Right lobe of liver (tissue), 6 donors: ENCODE measurements around the gene NPR3. TPM values are rescaled to one million over a fixed set of nuclear protein-coding genes. Genes with fewer than 3 reads are reported as not detected.

Experiments
- ATAC-seq, 4 donors: fragments of 200-7000 bp; cut with Tn5 transposase; one replicate each; pipeline ENCODE4 v1.9.1; 2020; ENCODE audit warnings: mild to moderate bottlenecking in 4 of 4, moderate library complexity in 4 of 4
- DNase-seq, 3 donors: peaks; one replicate each; pipeline ENCODE4 v3.0.0-alpha.2; 2020
- H3K27ac ChIP-seq, 3 donors: fragments of 200-600 bp; one replicate each; pipeline ENCODE4 v1.8.0; 2022
- H3K27me3 ChIP-seq, 2 donors: fragments of 200-600 bp; one replicate each; pipeline ENCODE4 v1.8.0; 2022
- H3K36me3 ChIP-seq, 4 donors: fragments of 200-600 bp; sonication (generic) in 1 of 4; one replicate each; pipeline versions ENCODE4 v1.5.1 to v1.8.0; 2017 to 2022; ENCODE audit warnings: control low read depth in 1 of 4
- H3K4me1 ChIP-seq, 4 donors: fragments of 200-600 bp; sonication (generic) in 1 of 4; one replicate each; pipeline versions ENCODE4 v1.5.1 to v1.8.0; 2017 to 2022; ENCODE audit warnings: control low read depth in 1 of 4
- H3K4me3 ChIP-seq, 3 donors: fragments of 200-600 bp; one replicate each; pipeline ENCODE4 v1.8.0; 2022
- H3K9me3 ChIP-seq, 4 donors: fragments of 200-600 bp; sonication (generic) in 1 of 4; one replicate each; pipeline versions ENCODE4 v1.5.1 to v1.8.0; 2017 to 2022; ENCODE audit warnings: control low read depth in 1 of 4
- CTCF ChIP-seq, 4 donors: fragments of 200-600 bp in 3 of 4; fragments of 450-650 bp in 1 of 4; IDR thresholded peaks; one replicate each; pipeline versions ENCODE4 v1.5.1 to v1.8.0; 2016 to 2022; ENCODE audit warnings: antibody characterized with exemption in 4 of 4, mild to moderate bottlenecking in 2 of 4
- POLR2A ChIP-seq: fragments of 450-650 bp; IDR thresholded peaks from one replicate; pipeline ENCODE4 v1.6.1; 2017; ENCODE audit warnings: antibody characterized with exemption, mild to moderate bottlenecking
- WGBS: methylation state at CpG from one replicate; pipeline ENCODE4 v1.1.6; 2018; ENCODE audit warnings: low coverage, low lambda C conversion rate; ENCODE audit not compliant: insufficient coverage; ENCODE audit errors: missing lambda C conversion rate; 5-methylcytosine and 5-hydroxymethylcytosine counted together
- intact Hi-C, 2 donors: fragments of 100-400 bp; cut with DNase I; formaldehyde crosslinking; loops; one replicate each; pipeline versions ENCODE4 v1.11.2 to v1.14.1; 2022
- long read RNA-seq: library from polyadenylated mRNA; unstranded; transcript quantifications from one replicate; pipeline ENCODE4 v2.0.0, GENCODE V29; 2019
- total RNA-seq, 6 experiments: library from RNA; depleted of rRNA in 2 of 6; stranded (reverse); fragments of >200 nt in 2 of 6; fragmentation: NEBNext Ultra II Directional in 3 of 6; extraction: Animal tissue kit (Norgen Biotek cat#: 25700) in 3 of 6; gene quantifications; one replicate each; pipeline versions ENCODE4 v1.1.0 to v1.2.4, GENCODE V29; 2016 to 2023
- donor health status: DM: no; HTN: yes; CAD: no.
- donor health status: DM: no; HTN: no; CAD: no.
- donor health status: DM: no; HTN: no; CAD: no.
- donor health status: DM: no; HTN: yes; CAD: no.
- donor health status: DM: no; HTN: yes; CAD: no.

The NPR3 gene
- 1 to 10 TPM in 5 of 6 experiments, under 1 TPM in 1; 0.98 to 3.2 (median 2.4) TPM for total RNA-seq
- long read RNA-seq, partial matches to known transcripts = 0 of 1 reads
- long read RNA-seq, other reads (novel, unspliced or antisense) = 1 of 1 reads

GRCh38 chr5:32710550-32711361 is at the start of gene NPR3:
TSS of gene NPR3 (plus strand) at chr5:32711321. CDS start at chr5:32711777, 456 bp downstream.
- TF ChIP-seq POLR2A = no peak
- no peak for TF ChIP-seq CTCF (IDR thresholded peaks at IDR 0.05)
- Histone ChIP-seq H3K27ac (peak within 1 kb of the TSS; percentile 47 to 72 (median 68)), H3K4me1 (peaks cover 0 to 25% (median 0%) of the 10 kb centered on the region in 4 donors), H3K4me3 (peak within 1 kb of the TSS; percentile 61 to 74 (median 61)), H3K9me3 (no peaks in the 10 kb centered on the region), H3K36me3 (no peaks in the 10 kb centered on the region), H3K27me3 (no peaks in the 10 kb centered on the region)
- intact Hi-C loops = no loop called here
- peak; percentile 48 to 76 (median 75) for DNase-seq
- WGBS = 0% methylated on average over 28 of the region's 55 CpGs
- ATAC-seq = peak; percentile 44 to 81 (median 75)

GRCh38 chr5:32664523-32664922 is 46.6 kb upstream of the NPR3 start:
- intact Hi-C loops = no loop called here
- no peak for ATAC-seq
- no peaks in the 10 kb centered on the region for H3K9me3 ChIP-seq
- DNase-seq = no peak
- no peak overlapping the region for H3K27ac ChIP-seq
- no peak overlapping the region for H3K4me3 ChIP-seq
- TF ChIP-seq POLR2A (no peak), CTCF (IDR thresholded peaks at IDR 0.05) (no peak)
- no CpG with 5 or more reads among the region's 8 CpGs for WGBS
- no peaks in the 10 kb centered on the region for H3K4me1 ChIP-seq
- no peaks in the 10 kb centered on the region for H3K36me3 ChIP-seq
- no peaks in the 10 kb centered on the region for H3K27me3 ChIP-seq

GRCh38 chr5:32668552-32668951 is 42.6 kb upstream of the NPR3 start:
- no peak for DNase-seq
- Histone ChIP-seq H3K4me1 (no peaks in the 10 kb centered on the region), H3K27me3 (no peaks in the 10 kb centered on the region)

DNA sequence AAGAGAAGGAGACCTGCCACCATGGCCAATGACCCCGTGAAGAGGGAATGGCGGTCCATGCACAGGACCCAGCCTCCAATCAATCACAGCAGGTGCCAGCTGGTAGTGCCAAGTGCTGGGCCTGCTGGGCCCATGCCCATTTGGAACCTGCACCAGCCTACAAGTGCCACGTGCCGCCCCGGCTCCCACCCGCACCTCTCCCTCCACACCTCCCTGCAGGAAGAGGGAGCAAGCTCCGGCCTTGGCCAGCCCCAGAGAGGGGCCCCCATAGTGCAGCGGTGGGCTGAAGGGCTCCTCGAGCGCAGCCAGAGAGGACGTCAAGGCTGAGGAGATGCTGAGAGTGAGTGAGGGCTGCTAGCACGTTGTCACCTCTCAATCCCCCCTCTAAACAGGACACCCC is 37.8 kb upstream of the NPR3 start:
- no peak overlapping the region for H3K27ac ChIP-seq
- TF ChIP-seq POLR2A = no peak
- TF ChIP-seq CTCF (IDR thresholded peaks at IDR 0.05) = no peak
- H3K4me1 ChIP-seq = no peaks in the 10 kb centered on the region
- no peaks in the 10 kb centered on the region for H3K36me3 ChIP-seq
- no peaks in the 10 kb centered on the region for H3K27me3 ChIP-seq
- H3K9me3 ChIP-seq = no peaks in the 10 kb centered on the region
- no peak overlapping the region for H3K4me3 ChIP-seq
- intact Hi-C loops = no loop called here
- WGBS = 88% methylated on average over 6 of the region's 12 CpGs
- ATAC-seq (no peak), DNase-seq (no peak)

More at GRCh38 chr5:32668552-32668951, 42.6 kb upstream of the NPR3 start:
- no peaks in the 10 kb centered on the region for H3K9me3 ChIP-seq
- no peak for TF ChIP-seq CTCF (IDR thresholded peaks at IDR 0.05)
- no peak for TF ChIP-seq POLR2A
- H3K4me3 ChIP-seq = no peak overlapping the region
- H3K36me3 ChIP-seq = no peaks in the 10 kb centered on the region
- intact Hi-C loops = no loop called here
- 65% methylated on average over 7 of the region's 11 CpGs for WGBS
- ATAC-seq = no peak
- no peak overlapping the region for H3K27ac ChIP-seq
